CD4-positive, alpha-beta T cell treated with Interleukin-17A for 4 hours (primary cell): ENCODE results near the gene C16orf96.

Experiments
- DNase-seq: peaks from one replicate; pipeline ENCODE4 v3.0.0-alpha.2; 2020; ENCODE audit warnings: mixed read lengths

The C16orf96 gene

GRCh38 chr16:4556112-4556511, at the start of gene C16orf96:
TSS of gene C16orf96 (plus strand) at chr16:4556340. CDS start at chr16:4556490, 150 bp downstream.
- DNase-seq, result no peak

GRCh38 chr16:4506450-4506849, 49.7 kb upstream of the C16orf96 start:
- peak; percentile 71 for DNase-seq

GRCh38 chr16:4507588-4508345, 48.4 kb upstream of the C16orf96 start:
- no peak for DNase-seq

- no peak for DNase-seq
These were observed 47.3 kb upstream of the C16orf96 start for GRCh38 chr16:4508806-4509205.

- no peak for DNase-seq
These were observed 46.7 kb upstream of the C16orf96 start for GRCh38 chr16:4509420-4509819.

GRCh38 chr16:4510131-4510530, 46.0 kb upstream of the C16orf96 start:
- no peak for DNase-seq

- no peak for DNase-seq
These were observed 45.3 kb upstream of the C16orf96 start for GRCh38 chr16:4510747-4511426.

GRCh38 chr16:4511441-4512082, 44.6 kb upstream of the C16orf96 start:
- DNase-seq, result peak; percentile 17

- DNase-seq, result no peak
These were observed 43.7 kb upstream of the C16orf96 start for GRCh38 chr16:4512473-4512872.

GRCh38 chr16:4513086-4513860, 42.9 kb upstream of the C16orf96 start:
- no peak for DNase-seq

GRCh38 chr16:4513881-4514280, 42.3 kb upstream of the C16orf96 start:
- no peak for DNase-seq

GRCh38 chr16:4514606-4515005, 41.5 kb upstream of the C16orf96 start:
- no peak for DNase-seq

GRCh38 chr16:4515611-4516233, 40.4 kb upstream of the C16orf96 start:
- no peak for DNase-seq

GRCh38 chr16:4517812-4518680, 38.1 kb upstream of the C16orf96 start:
- DNase-seq, result peak; percentile 36

GRCh38 chr16:4519274-4520058, 36.7 kb upstream of the C16orf96 start:
- DNase-seq, result no peak

GRCh38 chr16:4520913-4521312, 35.2 kb upstream of the C16orf96 start:
- no peak for DNase-seq

- DNase-seq, result no peak
These were observed 34.0 kb upstream of the C16orf96 start for GRCh38 chr16:4522051-4522581.

- DNase-seq, result no peak
These were observed 32.5 kb upstream of the C16orf96 start for GRCh38 chr16:4523686-4524085.

- no peak for DNase-seq
These were observed 31.6 kb upstream of the C16orf96 start for GRCh38 chr16:4524571-4524970.

- no peak for DNase-seq
These were observed 31.1 kb upstream of the C16orf96 start for GRCh38 chr16:4525069-4525468.
